ENCODE measurements around the gene SERAC1. TPM values are rescaled to one million over a fixed set of nuclear protein-coding genes. Genes with fewer than 3 reads are reported as not detected.

Gene SERAC1
- total RNA-seq, 1 donor from 2014 or later: 9.4 TPM

- ATAC-seq (no peak), DNase-seq (ENCODE audit: low spot score) (no peak)
- intact Hi-C loops (cut with DNase I): no loop called here
Observed at GRCh38 chr6:158143700-158144099, 24.4 kb downstream of the SERAC1 start.

GRCh38 chr6:158142789-158143188 lies 25.3 kb downstream of the SERAC1 start:
- intact Hi-C loops (cut with DNase I): no loop called here
- no peak for ATAC-seq
- no peak for DNase-seq (ENCODE audit: low spot score)

- DNase-seq (ENCODE audit: low spot score) (no peak), ATAC-seq (no peak)
- intact Hi-C loops (cut with DNase I): no loop called here
Observed at GRCh38 chr6:158131926-158132325, 36.1 kb downstream of the SERAC1 start.

- DNase-seq (ENCODE audit: low spot score) (no peak), ATAC-seq (no peak)
- intact Hi-C loops (cut with DNase I): no loop called here
Observed at GRCh38 chr6:158125271-158125670, 42.8 kb downstream of the SERAC1 start.

DNA sequence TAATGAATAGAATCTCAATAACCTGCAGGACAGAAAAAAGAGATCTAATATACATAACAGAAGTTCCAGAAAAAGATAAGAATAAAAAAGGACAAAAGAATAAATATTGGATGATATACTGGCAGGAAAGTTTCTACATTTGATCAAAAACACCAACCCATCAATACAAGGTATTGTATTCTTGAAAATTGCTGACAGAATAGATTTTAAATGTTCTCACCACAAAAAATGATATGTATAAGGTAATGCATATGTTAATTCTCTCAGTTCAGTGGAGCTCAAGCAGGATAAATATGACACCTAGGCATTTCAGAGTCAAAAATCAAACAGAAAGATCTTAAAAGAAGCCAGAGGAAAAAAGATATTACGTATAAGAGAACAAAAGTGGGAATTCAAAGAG lies 43.8 kb downstream of the SERAC1 start:
- ATAC-seq (no peak), DNase-seq (ENCODE audit: low spot score) (no peak)
- intact Hi-C loops (cut with DNase I): no loop called here

GRCh38 chr6:158122048-158122447 lies 46.0 kb downstream of the SERAC1 start:
- no peak for ATAC-seq
- intact Hi-C loops (cut with DNase I): no loop called here
- DNase-seq (ENCODE audit: low spot score): no peak

- ATAC-seq (no peak), DNase-seq (ENCODE audit: low spot score) (no peak)
- intact Hi-C loops (cut with DNase I): no loop called here
Observed at GRCh38 chr6:158121335-158121734, 46.7 kb downstream of the SERAC1 start.

DNA sequence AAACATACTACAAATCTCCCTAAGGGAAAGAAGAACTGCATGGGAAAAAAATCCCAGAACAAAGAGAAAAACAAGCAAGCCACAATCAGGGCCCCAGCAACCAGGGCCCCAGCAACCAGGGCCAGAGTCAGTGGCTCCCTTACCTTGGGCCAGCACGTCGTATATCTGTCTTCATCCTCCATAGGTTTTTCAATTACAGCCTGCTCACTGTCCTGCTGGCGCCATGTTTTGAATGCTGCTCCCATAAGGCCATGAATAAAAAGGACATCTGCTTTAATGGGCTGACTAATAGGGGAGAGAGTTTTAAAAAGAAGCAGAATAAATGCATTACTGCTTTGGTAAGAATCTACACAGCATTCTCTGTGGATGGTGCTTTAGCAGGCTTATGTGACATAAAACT lies 49.2 kb downstream of the SERAC1 start:
- DNase-seq (ENCODE audit: low spot score) (no peak), ATAC-seq (no peak)
- intact Hi-C loops (cut with DNase I): no loop called here

- intact Hi-C loops (cut with DNase I): no loop called here
- DNase-seq (ENCODE audit: low spot score): no peak
- no peak for ATAC-seq
Observed at GRCh38 chr6:158115508-158115907, 52.6 kb downstream of the SERAC1 start.

GRCh38 chr6:158115102-158115501 lies 53.0 kb downstream of the SERAC1 start:
- intact Hi-C loops (cut with DNase I): no loop called here
- DNase-seq (ENCODE audit: low spot score) (no peak), ATAC-seq (no peak)

DNA sequence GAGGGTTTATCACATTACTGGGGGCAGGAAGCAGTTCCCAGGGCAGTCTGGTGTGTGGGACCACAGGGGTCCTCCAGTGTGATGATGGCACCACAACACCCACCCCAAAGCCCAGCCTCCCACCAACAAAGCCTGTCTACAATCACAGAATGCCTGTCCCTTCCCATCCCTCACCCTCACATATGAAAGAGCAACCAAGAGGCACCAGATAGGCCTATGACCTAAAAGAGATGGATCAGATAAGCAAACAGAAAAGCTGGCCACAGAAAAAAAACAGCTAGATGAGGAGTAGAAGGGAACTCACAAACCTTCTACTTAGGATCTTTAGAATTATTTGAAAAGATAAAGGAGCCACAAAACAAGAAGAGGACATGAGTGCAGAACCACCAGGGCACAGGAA lies 54.3 kb downstream of the SERAC1 start:
- ATAC-seq (no peak), DNase-seq (ENCODE audit: low spot score) (no peak)
- intact Hi-C loops (cut with DNase I): no loop called here

GRCh38 chr6:158111987-158112386 lies 56.1 kb downstream of the SERAC1 start:
- no peak for ATAC-seq
- no peak for DNase-seq (ENCODE audit: low spot score)
- intact Hi-C loops (cut with DNase I): no loop called here

- intact Hi-C loops (cut with DNase I): no loop called here
- DNase-seq (ENCODE audit: low spot score) (no peak), ATAC-seq (no peak)
Observed at GRCh38 chr6:158110986-158111385, 57.1 kb downstream of the SERAC1 start.

GRCh38 chr6:158109748-158110147 lies 58.3 kb downstream of the SERAC1 start:
- intact Hi-C loops (cut with DNase I): no loop called here
- no peak for DNase-seq (ENCODE audit: low spot score)
- ATAC-seq: no peak

- intact Hi-C loops (cut with DNase I): no loop called here
- ATAC-seq (no peak), DNase-seq (ENCODE audit: low spot score) (no peak)
Observed at GRCh38 chr6:158104696-158105095, 63.4 kb downstream of the SERAC1 start.

DNA sequence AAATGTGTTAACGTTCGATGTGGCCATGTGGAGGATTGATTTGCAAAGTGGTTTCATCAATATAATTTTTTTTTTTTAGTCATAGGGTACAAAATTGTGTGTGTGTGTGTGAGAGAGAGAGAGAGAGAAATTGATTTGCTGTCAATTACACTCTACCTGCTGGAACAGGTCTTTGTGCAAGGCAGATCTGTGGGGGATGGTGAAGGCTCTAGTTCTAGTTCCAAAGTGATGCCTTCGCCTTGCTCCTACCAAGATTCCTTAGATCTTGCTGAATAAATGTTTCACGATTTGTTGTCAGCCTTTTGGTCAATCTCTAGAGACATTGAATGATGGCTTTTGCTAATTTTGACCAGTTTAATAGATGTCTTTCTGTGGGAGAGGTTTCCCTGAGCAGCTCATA lies 64.8 kb downstream of the SERAC1 start:
- ATAC-seq: no peak
- intact Hi-C loops (cut with DNase I): no loop called here
- DNase-seq (ENCODE audit: low spot score): no peak

DNA sequence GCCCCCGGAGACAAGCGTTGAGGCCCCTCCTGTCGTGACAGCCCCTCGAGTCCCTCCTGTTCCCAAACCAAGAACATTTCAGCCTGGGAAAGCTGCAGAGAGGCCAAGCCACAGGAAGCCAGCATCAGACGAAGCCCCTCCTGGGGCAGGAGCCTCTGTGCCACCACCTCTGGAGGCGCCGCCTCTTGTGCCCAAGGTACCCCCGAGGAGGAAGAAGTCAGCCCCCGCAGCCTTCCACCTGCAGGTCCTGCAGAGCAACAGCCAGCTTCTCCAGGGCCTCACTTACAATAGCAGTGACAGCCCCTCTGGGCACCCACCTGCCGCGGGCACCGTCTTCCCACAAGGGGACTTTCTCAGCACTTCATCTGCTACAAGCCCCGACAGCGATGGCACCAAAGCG lies 72.4 kb downstream of the SERAC1 start:
- intact Hi-C loops (cut with DNase I): no loop called here
- ATAC-seq: no peak
- DNase-seq (ENCODE audit: low spot score): no peak

DNA sequence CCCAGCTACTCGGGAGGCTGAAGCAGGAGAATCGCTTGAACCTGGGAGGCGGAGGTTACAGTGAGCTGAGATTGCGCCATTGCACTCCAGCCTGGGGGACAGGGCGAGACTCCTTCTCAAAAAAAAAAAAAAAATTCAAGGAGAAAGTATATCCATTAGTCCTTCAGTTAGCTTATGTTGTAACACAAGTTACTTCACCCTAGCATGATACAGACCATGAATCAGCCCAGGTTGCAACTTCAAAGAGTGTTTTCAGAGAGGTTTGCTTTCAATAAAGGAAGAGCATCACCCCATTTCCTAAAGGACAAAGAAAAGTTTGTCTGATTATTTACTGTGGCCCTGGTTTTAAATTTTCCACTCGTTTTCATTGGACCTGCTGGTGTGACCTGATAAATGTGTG lies 73.0 kb downstream of the SERAC1 start:
- intact Hi-C loops (cut with DNase I): no loop called here
- DNase-seq (ENCODE audit: low spot score): no peak
- ATAC-seq: no peak

- intact Hi-C loops (cut with DNase I): loop anchor here (5.0 kb wide), 1 partner anchor 304 kb away; no protein-coding TSS in a partner anchor
- DNase-seq (ENCODE audit: low spot score): no peak
- ATAC-seq: no peak
Observed at GRCh38 chr6:158092806-158093205, 75.3 kb downstream of the SERAC1 start.

GRCh38 chr6:158087224-158087867 lies 80.7 kb downstream of the SERAC1 start:
- ATAC-seq: peak; percentile 35
- intact Hi-C loops (cut with DNase I): no loop called here
- no peak for DNase-seq (ENCODE audit: low spot score)

- ATAC-seq: peak; percentile 27
- intact Hi-C loops (cut with DNase I): no loop called here
Observed at GRCh38 chr6:158086504-158087223, 81.4 kb downstream of the SERAC1 start.

More at GRCh38 chr6:158086504-158087223, 81.4 kb downstream of the SERAC1 start:
- DNase-seq (ENCODE audit: low spot score): peak; percentile 71

Data from sciatic nerve (tissue), 2 donors.